Epithelial cell of proximal tubule (primary cell): ENCODE data around the gene SGCD. TPM values are rescaled to one million over a fixed set of nuclear protein-coding genes. Genes with fewer than 3 reads are reported as not detected.

Experiments used
- DNase-seq: peaks from one replicate; pipeline ENCODE4 v3.0.0-alpha.2; 2011; ENCODE audit warnings: low read depth
- H3K4me3 ChIP-seq: 2 replicates; pipeline ENCODE4 v1.5.1; 2011; ENCODE audit warnings: low read depth, mild to moderate bottlenecking, low read length
- CTCF ChIP-seq: conservative IDR thresholded peaks from 2 replicates; pipeline ENCODE4 v1.5.1; 2012; ENCODE audit warnings: low read depth, mild to moderate bottlenecking, low read length
- total RNA-seq: library from RNA; depleted of rRNA; stranded (reverse); fragments of >200 nt; gene quantifications from 2 replicates; pipeline ENCODE4 v1.2.3, GENCODE V29; 2015

SGCD gene
- total RNA-seq, 1 donor from 2014 or later = 0.06 TPM

GRCh38 chr5:156375895-156376495, 49.0 kb downstream of the SGCD start:
- no peak for DNase-seq
- TF ChIP-seq CTCF = no peak
- H3K4me3 ChIP-seq = no peak overlapping the region

GRCh38 chr5:156376751-156377150, 49.8 kb downstream of the SGCD start:
- H3K4me3 ChIP-seq = no peak overlapping the region

GRCh38 chr5:156378159-156378558, 51.2 kb downstream of the SGCD start:
- no peak for DNase-seq
- no peak overlapping the region for H3K4me3 ChIP-seq
- TF ChIP-seq CTCF = no peak

More at GRCh38 chr5:156376751-156377150, 49.8 kb downstream of the SGCD start:
- no peak for DNase-seq
- TF ChIP-seq CTCF = no peak

GRCh38 chr5:156379206-156379605, 52.2 kb downstream of the SGCD start:
- no peak overlapping the region for H3K4me3 ChIP-seq
- no peak for DNase-seq
- no peak for TF ChIP-seq CTCF

- H3K4me3 ChIP-seq = no peak overlapping the region
- no peak for TF ChIP-seq CTCF
- DNase-seq = no peak
Observed at GRCh38 chr5:156380848-156381247, 53.9 kb downstream of the SGCD start.

GRCh38 chr5:156383510-156384265, 56.7 kb downstream of the SGCD start:
- H3K4me3 ChIP-seq = no peak overlapping the region
- DNase-seq = no peak
- no peak for TF ChIP-seq CTCF

GRCh38 chr5:156385416-156385815, 58.5 kb downstream of the SGCD start:
- TF ChIP-seq CTCF = no peak
- no peak for DNase-seq
- no peak overlapping the region for H3K4me3 ChIP-seq
